HG03460 (cell line): ENCODE data around the gene TP73.

ENCODE experiments used
- ATAC-seq: cut with Tn5 transposase; IDR thresholded peaks from one replicate; pipeline ENCODE4 v1.9.1; 2021; ENCODE audit not compliant: unreplicated experiment

TP73 gene

GRCh38 chr1:3683992-3684391 lies 31.7 kb downstream of the TP73 start:
- ATAC-seq = no peak

GRCh38 chr1:3685222-3685621 lies 32.9 kb downstream of the TP73 start:
- ATAC-seq = no peak

GRCh38 chr1:3685906-3686305 lies 33.6 kb downstream of the TP73 start:
- ATAC-seq = no peak

GRCh38 chr1:3687504-3687903 lies 35.2 kb downstream of the TP73 start:
- ATAC-seq = no peak

- ATAC-seq = no peak
Observed at GRCh38 chr1:3688356-3689137, 36.2 kb downstream of the TP73 start.

- no peak for ATAC-seq
Observed at GRCh38 chr1:3689138-3689750, 36.9 kb downstream of the TP73 start.

GRCh38 chr1:3690282-3691065 lies 38.2 kb downstream of the TP73 start:
- no peak for ATAC-seq

- no peak for ATAC-seq
Observed at GRCh38 chr1:3691421-3692204, 39.3 kb downstream of the TP73 start.

GRCh38 chr1:3692598-3692997 lies 40.3 kb downstream of the TP73 start:
- no peak for ATAC-seq

GRCh38 chr1:3693321-3693720 lies 41.0 kb downstream of the TP73 start:
- no peak for ATAC-seq

GRCh38 chr1:3695326-3696217 lies 43.3 kb downstream of the TP73 start:
- ATAC-seq = no peak

- no peak for ATAC-seq
Observed at GRCh38 chr1:3696689-3697088, 44.4 kb downstream of the TP73 start.

- no peak for ATAC-seq
Observed at GRCh38 chr1:3697104-3697503, 44.8 kb downstream of the TP73 start.

- ATAC-seq = no peak
Observed at GRCh38 chr1:3697810-3698209, 45.5 kb downstream of the TP73 start.

GRCh38 chr1:3698660-3699408 lies 46.5 kb downstream of the TP73 start:
- ATAC-seq = no peak

GRCh38 chr1:3699596-3699995 lies 47.3 kb downstream of the TP73 start:
- no peak for ATAC-seq

- no peak for ATAC-seq
Observed at GRCh38 chr1:3700631-3701030, 48.3 kb downstream of the TP73 start.

- no peak for ATAC-seq
Observed at GRCh38 chr1:3702528-3702927, 50.2 kb downstream of the TP73 start.

GRCh38 chr1:3702990-3703728 lies 50.8 kb downstream of the TP73 start:
- ATAC-seq = no peak
